ENCODE measurements around the gene ATG13. TPM values are rescaled to one million over a fixed set of nuclear protein-coding genes. Genes with fewer than 3 reads are reported as not detected.

The ATG13 gene
- polyA plus RNA-seq, 1 donor from 2014 or later, result 21.1 TPM

DNA sequence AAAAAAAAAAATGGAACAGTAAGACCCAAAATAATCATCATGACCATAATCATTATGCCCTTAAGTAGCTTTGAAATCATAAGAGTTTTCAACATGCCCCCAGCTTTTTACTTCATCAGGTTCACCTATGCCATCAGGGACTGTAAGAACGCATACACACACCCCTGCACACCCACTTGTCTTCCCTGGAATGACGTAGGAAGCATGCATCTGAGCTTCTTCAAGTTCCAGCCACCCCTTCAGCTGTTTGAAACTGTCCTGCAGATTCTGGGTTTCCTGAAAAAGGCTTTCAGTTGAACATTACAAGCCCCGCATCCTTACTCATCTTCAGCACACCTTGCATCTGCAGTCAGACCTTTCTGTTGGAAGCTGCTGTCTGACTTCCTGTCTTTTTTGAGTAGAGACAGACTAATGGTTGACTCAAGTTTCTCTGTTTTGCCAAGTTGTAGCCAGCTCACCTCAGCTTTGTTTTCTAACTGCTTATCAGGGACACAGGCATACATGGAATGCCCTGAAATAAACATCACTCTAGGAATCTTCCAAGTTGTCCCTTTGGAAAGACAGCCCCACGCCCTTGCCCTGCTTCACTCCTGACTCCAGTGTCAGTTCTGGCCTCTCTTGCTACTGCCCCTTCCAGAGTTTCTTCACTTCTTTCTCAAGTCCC lies 46.1 kb downstream of the ATG13 start:
- no peak overlapping the region for H2AFZ ChIP-seq (ENCODE audit: low read depth, low read length)
- no peak for TF ChIP-seq RAD21 (conservative IDR thresholded peaks at IDR 0.05)
- no peak for TF ChIP-seq SMC3 (conservative IDR thresholded peaks at IDR 0.05; ENCODE audit: poor library complexity)
- no peak for TF ChIP-seq POLR2AphosphoS5 (IDR thresholded peaks at IDR 0.05)
- TF ChIP-seq MXI1 (conservative IDR thresholded peaks at IDR 0.05; ENCODE audit: poor library complexity, severe bottlenecking), result no peak
- no peak for TF ChIP-seq EZH2 (IDR thresholded peaks at IDR 0.05; ENCODE audit: borderline replicate concordance, insufficient read depth, low read length, poor library complexity, severe bottlenecking)
- TF ChIP-seq, protein P1, sequence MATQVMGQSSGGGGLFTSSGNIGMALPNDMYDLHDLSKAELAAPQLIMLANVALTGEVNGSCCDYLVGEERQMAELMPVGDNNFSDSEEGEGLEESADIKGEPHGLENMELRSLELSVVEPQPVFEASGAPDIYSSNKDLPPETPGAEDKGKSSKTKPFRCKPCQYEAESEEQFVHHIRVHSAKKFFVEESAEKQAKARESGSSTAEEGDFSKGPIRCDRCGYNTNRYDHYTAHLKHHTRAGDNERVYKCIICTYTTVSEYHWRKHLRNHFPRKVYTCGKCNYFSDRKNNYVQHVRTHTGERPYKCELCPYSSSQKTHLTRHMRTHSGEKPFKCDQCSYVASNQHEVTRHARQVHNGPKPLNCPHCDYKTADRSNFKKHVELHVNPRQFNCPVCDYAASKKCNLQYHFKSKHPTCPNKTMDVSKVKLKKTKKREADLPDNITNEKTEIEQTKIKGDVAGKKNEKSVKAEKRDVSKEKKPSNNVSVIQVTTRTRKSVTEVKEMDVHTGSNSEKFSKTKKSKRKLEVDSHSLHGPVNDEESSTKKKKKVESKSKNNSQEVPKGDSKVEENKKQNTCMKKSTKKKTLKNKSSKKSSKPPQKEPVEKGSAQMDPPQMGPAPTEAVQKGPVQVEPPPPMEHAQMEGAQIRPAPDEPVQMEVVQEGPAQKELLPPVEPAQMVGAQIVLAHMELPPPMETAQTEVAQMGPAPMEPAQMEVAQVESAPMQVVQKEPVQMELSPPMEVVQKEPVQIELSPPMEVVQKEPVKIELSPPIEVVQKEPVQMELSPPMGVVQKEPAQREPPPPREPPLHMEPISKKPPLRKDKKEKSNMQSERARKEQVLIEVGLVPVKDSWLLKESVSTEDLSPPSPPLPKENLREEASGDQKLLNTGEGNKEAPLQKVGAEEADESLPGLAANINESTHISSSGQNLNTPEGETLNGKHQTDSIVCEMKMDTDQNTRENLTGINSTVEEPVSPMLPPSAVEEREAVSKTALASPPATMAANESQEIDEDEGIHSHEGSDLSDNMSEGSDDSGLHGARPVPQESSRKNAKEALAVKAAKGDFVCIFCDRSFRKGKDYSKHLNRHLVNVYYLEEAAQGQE (IDR thresholded peaks at IDR 0.05; ENCODE audit: borderline replicate concordance), result no peak
- H3K9me2 ChIP-seq (ENCODE audit: insufficient read depth, low read length), result no peaks in the 10 kb centered on the region
- H3K27me3 ChIP-seq (ENCODE audit: insufficient read depth, low read depth, low read length), result no peaks in the 10 kb centered on the region
- H3K79me2 ChIP-seq (replicated peaks; ENCODE audit: insufficient read depth, low read length), result no peaks in the 10 kb centered on the region
- no peaks in the 10 kb centered on the region for H4K20me1 ChIP-seq (ENCODE audit: insufficient read depth)
- no peaks in the 10 kb centered on the region for H3K9me3 ChIP-seq (ENCODE audit: low read length)
- H3K36me3 ChIP-seq (ENCODE audit: insufficient read depth, low read length), result no peaks in the 10 kb centered on the region
- H3K4me3 ChIP-seq (ENCODE audit: low read length), result no peak overlapping the region
- H3F3A ChIP-seq (ENCODE audit: insufficient read depth, low read length, poor library complexity, severe bottlenecking), result no peaks in the 10 kb centered on the region
- H3K4me2 ChIP-seq (ENCODE audit: low read length), result no peak overlapping the region
- no peak overlapping the region for H3K9ac ChIP-seq (ENCODE audit: low read length)
- no peak overlapping the region for H3K27ac ChIP-seq (ENCODE audit: low read length)

DNA sequence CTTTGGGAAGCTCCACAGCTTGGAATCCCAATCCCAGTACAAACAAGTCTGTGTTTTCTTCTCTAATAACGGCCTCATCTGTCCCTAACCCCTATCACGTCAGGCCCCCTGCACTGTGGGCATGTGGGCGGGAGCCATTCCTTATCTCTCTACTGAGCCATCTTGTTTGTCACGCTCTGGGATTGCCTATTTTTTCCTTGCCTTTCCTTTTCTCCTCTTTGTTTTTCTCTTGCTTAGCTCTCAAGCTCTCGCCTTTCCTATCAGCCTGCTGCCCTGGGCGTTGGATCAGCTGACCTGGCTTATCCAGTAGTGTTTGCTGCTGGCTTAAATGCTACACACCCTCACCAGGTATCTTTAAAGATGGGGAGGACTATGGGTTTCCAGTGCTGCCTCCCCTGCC lies 47.3 kb downstream of the ATG13 start:
- Histone ChIP-seq H3K9me3 (ENCODE audit: low read length) (no peaks in the 10 kb centered on the region), H3K79me2 (replicated peaks; ENCODE audit: insufficient read depth, low read length) (no peaks in the 10 kb centered on the region), H3K27ac (ENCODE audit: low read length) (no peak overlapping the region), H3K4me2 (ENCODE audit: low read length) (no peak overlapping the region), H3K9ac (ENCODE audit: low read length) (no peak overlapping the region), H3K9me2 (ENCODE audit: insufficient read depth, low read length) (no peaks in the 10 kb centered on the region), H3K36me3 (ENCODE audit: insufficient read depth, low read length) (no peaks in the 10 kb centered on the region), H2AFZ (ENCODE audit: low read depth, low read length) (no peak overlapping the region), H4K20me1 (ENCODE audit: insufficient read depth) (no peaks in the 10 kb centered on the region), H3K27me3 (ENCODE audit: insufficient read depth, low read depth, low read length) (no peaks in the 10 kb centered on the region), H3K4me3 (ENCODE audit: low read length) (no peak overlapping the region), H3F3A (ENCODE audit: insufficient read depth, low read length, poor library complexity, severe bottlenecking) (no peaks in the 10 kb centered on the region)
- TF ChIP-seq SMC3 (conservative IDR thresholded peaks at IDR 0.05; ENCODE audit: poor library complexity) (no peak), TAF1 (IDR thresholded peaks at IDR 0.05; ENCODE audit: low read depth) (no peak), MXI1 (conservative IDR thresholded peaks at IDR 0.05; ENCODE audit: poor library complexity, severe bottlenecking) (no peak), EZH2 (IDR thresholded peaks at IDR 0.05; ENCODE audit: borderline replicate concordance, insufficient read depth, low read length, poor library complexity, severe bottlenecking) (no peak), EP300 (conservative IDR thresholded peaks at IDR 0.05; ENCODE audit: poor library complexity, severe bottlenecking) (no peak), POLR2AphosphoS5 (IDR thresholded peaks at IDR 0.05) (no peak), RAD21 (conservative IDR thresholded peaks at IDR 0.05) (no peak)
- TF ChIP-seq, protein P2, sequence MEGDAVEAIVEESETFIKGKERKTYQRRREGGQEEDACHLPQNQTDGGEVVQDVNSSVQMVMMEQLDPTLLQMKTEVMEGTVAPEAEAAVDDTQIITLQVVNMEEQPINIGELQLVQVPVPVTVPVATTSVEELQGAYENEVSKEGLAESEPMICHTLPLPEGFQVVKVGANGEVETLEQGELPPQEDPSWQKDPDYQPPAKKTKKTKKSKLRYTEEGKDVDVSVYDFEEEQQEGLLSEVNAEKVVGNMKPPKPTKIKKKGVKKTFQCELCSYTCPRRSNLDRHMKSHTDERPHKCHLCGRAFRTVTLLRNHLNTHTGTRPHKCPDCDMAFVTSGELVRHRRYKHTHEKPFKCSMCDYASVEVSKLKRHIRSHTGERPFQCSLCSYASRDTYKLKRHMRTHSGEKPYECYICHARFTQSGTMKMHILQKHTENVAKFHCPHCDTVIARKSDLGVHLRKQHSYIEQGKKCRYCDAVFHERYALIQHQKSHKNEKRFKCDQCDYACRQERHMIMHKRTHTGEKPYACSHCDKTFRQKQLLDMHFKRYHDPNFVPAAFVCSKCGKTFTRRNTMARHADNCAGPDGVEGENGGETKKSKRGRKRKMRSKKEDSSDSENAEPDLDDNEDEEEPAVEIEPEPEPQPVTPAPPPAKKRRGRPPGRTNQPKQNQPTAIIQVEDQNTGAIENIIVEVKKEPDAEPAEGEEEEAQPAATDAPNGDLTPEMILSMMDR (IDR thresholded peaks at IDR 0.05; ENCODE audit: poor library complexity, severe bottlenecking), result no peak
- TF ChIP-seq, protein P1 (IDR thresholded peaks at IDR 0.05; ENCODE audit: borderline replicate concordance), result no peak
